GM12891 (cell line): ENCODE data around the gene SLC38A11.
"Not testable (repeated sequence)": the region's sequence is repeated elsewhere in the genome, so short reads cannot be mapped to it uniquely, and the experiment has no call there.

Experiments
- DNase-seq: peaks from one replicate; pipeline ENCODE4 v3.0.0; 2011; ENCODE audit warnings: low spot score; ENCODE audit not compliant: insufficient read length
- FAIRE-seq: peaks from 2 replicates; lab custom pipeline; 2011; peaks lifted over from hg19 to GRCh38; lab: Jason Lieb, UNC
- PAX5 ChIP-seq: IDR thresholded peaks from 2 replicates; pipeline ENCODE4 v1.6.1; 2011; ENCODE audit warnings: low read length, moderate library complexity, mild to moderate bottlenecking; ENCODE audit not compliant: insufficient read depth, severe bottlenecking
- POLR2A ChIP-seq: IDR thresholded peaks from 2 replicates; pipeline ENCODE4 v1.6.1; 2011; ENCODE audit warnings: low read depth, low read length, control low read depth
- POLR2AphosphoS5 ChIP-seq: IDR thresholded peaks from 2 replicates; pipeline ENCODE4 v1.6.1; 2011; ENCODE audit warnings: low read depth, low read length, control low read depth
- POU2F2 ChIP-seq: IDR thresholded peaks from 2 replicates; pipeline ENCODE4 v1.6.1; 2011; ENCODE audit warnings: low read depth, mild to moderate bottlenecking, control low read depth, low read length, moderate library complexity
- SPI1 ChIP-seq: IDR thresholded peaks from 2 replicates; pipeline ENCODE4 v1.6.1; 2011; ENCODE audit warnings: low read depth, low read length, control low read depth
- TAF1 ChIP-seq: IDR thresholded peaks from 2 replicates; pipeline ENCODE4 v1.6.1; 2011; ENCODE audit warnings: low read depth, low read length, control low read depth

SLC38A11 gene

GRCh38 chr2:164868563-164869419 is 86.5 kb downstream of the SLC38A11 start:
- TF ChIP-seq POLR2A (no peak), POU2F2 (no peak), TAF1 (no peak)
- DNase-seq = no peak

GRCh38 chr2:164867779-164868397 is 87.4 kb downstream of the SLC38A11 start:
- FAIRE-seq = no peak
- no peak for DNase-seq
- TF ChIP-seq POLR2AphosphoS5 (no peak), POU2F2 (no peak), POLR2A (no peak), SPI1 (no peak), PAX5 (no peak), TAF1 (no peak)

More at GRCh38 chr2:164868563-164869419, 86.5 kb downstream of the SLC38A11 start:
- no peak for FAIRE-seq

GRCh38 chr2:164866381-164866780 is 88.9 kb downstream of the SLC38A11 start:
- FAIRE-seq, DNase-seq: not testable (repeated sequence)
- peak; percentile 22; the same call in 1 of the 2 replicates for TF ChIP-seq SPI1

- TF ChIP-seq PAX5 (no peak), POLR2AphosphoS5 (no peak), POLR2A (no peak), SPI1 (no peak), TAF1 (no peak), POU2F2 (no peak)
- DNase-seq = no peak
- FAIRE-seq = no peak
Observed at GRCh38 chr2:164860694-164861042, 94.7 kb downstream of the SLC38A11 start.

GRCh38 chr2:164859906-164860693 is 95.2 kb downstream of the SLC38A11 start:
- DNase-seq, FAIRE-seq: not testable (repeated sequence)

- TF ChIP-seq SPI1 (no peak), POU2F2 (no peak), POLR2AphosphoS5 (no peak), POLR2A (no peak)
- DNase-seq = no peak
- no peak for FAIRE-seq
Observed at GRCh38 chr2:164859251-164859818, 96.0 kb downstream of the SLC38A11 start.

- no peak for DNase-seq
- TF ChIP-seq POLR2A (no peak), POU2F2 (no peak), SPI1 (no peak), PAX5 (no peak), POLR2AphosphoS5 (no peak), TAF1 (no peak)
- no peak for FAIRE-seq
Observed at GRCh38 chr2:164852086-164852485, 103.2 kb downstream of the SLC38A11 start.

GRCh38 chr2:164850235-164850634 is 105.1 kb downstream of the SLC38A11 start:
- TF ChIP-seq PAX5 (no peak), SPI1 (no peak), POLR2A (no peak), POLR2AphosphoS5 (no peak), TAF1 (no peak), POU2F2 (no peak)
- DNase-seq (no peak), FAIRE-seq (no peak)

GRCh38 chr2:164849506-164849905 is 105.8 kb downstream of the SLC38A11 start:
- DNase-seq (no peak), FAIRE-seq (no peak)

GRCh38 chr2:164847981-164848741 is 107.2 kb downstream of the SLC38A11 start:
- DNase-seq = no peak
- no peak for TF ChIP-seq TAF1
- no peak for TF ChIP-seq POU2F2
- no peak for TF ChIP-seq SPI1
- no peak for TF ChIP-seq PAX5
- TF ChIP-seq POLR2AphosphoS5 = no peak
- no peak for TF ChIP-seq POLR2A
- no peak for FAIRE-seq

More at GRCh38 chr2:164849506-164849905, 105.8 kb downstream of the SLC38A11 start:
- TF ChIP-seq POLR2AphosphoS5 = no peak
- no peak for TF ChIP-seq POLR2A
- TF ChIP-seq TAF1 = no peak
- no peak for TF ChIP-seq POU2F2
